Muscle of leg (tissue), 11 donors: Measurements from ENCODE around the gene C1orf53. TPM values are rescaled to one million over a fixed set of nuclear protein-coding genes. Genes with fewer than 3 reads are reported as not detected.

Experiments
- DNase-seq: peaks from one replicate; pipeline ENCODE4 v3.0.0; 2013
- H3K27ac ChIP-seq: one replicate; pipeline ENCODE4 v1.5.1; 2013; ENCODE audit warnings: mild to moderate bottlenecking, low read length, control low read depth
- H3K27me3 ChIP-seq: one replicate; pipeline ENCODE4 v1.6.1; 2013; ENCODE audit warnings: low read length; ENCODE audit not compliant: control insufficient read depth, insufficient read depth
- H3K36me3 ChIP-seq: one replicate; pipeline ENCODE4 v1.6.1; 2013; ENCODE audit warnings: low read length; ENCODE audit not compliant: control insufficient read depth, insufficient read depth
- H3K4me1 ChIP-seq: one replicate; pipeline ENCODE4 v1.6.1; 2013; ENCODE audit warnings: low read length; ENCODE audit not compliant: control insufficient read depth, insufficient read depth
- H3K4me3 ChIP-seq: one replicate; pipeline ENCODE4 v1.5.1; 2013; ENCODE audit warnings: low read length, control low read depth
- H3K9me3 ChIP-seq: replicated peaks from 2 replicates; pipeline ENCODE4 v1.6.1; 2013; ENCODE audit warnings: low read depth, low read length; ENCODE audit not compliant: control insufficient read depth
- WGBS: methylation state at CpG from one replicate; pipeline ENCODE4 v1.1.5; 2013; ENCODE audit warnings: missing lambda C conversion rate; ENCODE audit not compliant: insufficient coverage; 5-methylcytosine and 5-hydroxymethylcytosine counted together
- polyA plus RNA-seq, 8 donors: library from polyadenylated mRNA; unstranded; fragments of 120-200 nt; gene quantifications; one replicate each; pipeline versions ENCODE4 v1.2.1 to v1.2.3, GENCODE V29; 2013; ENCODE audit warnings: inconsistent platforms in 1 of 8, low replicate concordance in 1 of 8; ENCODE audit not compliant: insufficient read length in 8 of 8, insufficient read depth in 1 of 8
- total RNA-seq: library from RNA; stranded (reverse); fragments of 120-200 nt; gene quantifications from one replicate; pipeline ENCODE4 v1.2.4, GENCODE V29; 2013

C1orf53 gene
- total and polyA plus RNA-seq, 9 donors, result 1.5 to 2.9 (median 2.4) TPM

DNA sequence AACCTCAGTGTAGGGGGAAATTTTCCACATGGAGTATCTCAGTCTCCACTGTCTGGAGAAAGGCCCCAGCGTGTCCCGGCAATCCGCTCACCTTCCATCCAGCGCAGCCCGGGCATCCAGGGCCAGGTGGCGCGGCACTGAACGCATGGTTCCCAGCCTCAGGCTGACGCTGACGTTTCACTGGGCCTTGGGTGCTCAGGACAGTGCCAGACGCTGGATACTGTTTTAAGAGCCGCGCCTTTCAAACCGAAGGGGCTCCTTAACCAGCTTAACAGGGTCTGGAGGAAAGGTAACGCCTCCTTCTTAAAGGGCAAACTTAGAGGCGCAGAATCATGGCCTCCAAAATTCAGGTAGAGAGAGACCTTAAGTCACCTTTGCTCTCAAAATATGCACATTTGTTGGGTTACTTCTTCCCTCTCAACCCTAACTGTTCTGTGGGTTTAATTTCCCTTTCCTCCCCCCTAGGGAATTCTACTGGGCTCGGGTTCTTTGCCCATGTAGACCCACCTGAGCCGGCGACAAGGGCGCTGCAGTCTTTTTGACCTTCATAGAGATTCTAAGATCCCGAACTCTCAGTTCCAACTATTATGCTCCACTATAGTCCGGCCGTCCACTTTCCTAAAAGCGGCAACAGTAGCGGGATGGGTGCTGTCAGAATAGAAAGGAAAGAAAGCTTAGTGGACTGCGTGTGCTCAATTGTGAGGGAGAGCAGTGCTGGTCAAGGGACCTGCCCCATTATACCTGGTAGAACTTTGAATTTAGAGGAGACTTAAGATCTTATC, 11.3 kb downstream of the C1orf53 start:
- no peak overlapping the region for H3K4me3 ChIP-seq
- DNase-seq, result no peak
- 29% methylated on average over 17 of the region's 26 CpGs for WGBS
- H3K27ac ChIP-seq, result no peak overlapping the region
- peaks cover 100% of the 10 kb centered on the region for H3K27me3 ChIP-seq
- H3K9me3 ChIP-seq, result no peaks in the 10 kb centered on the region
- no peaks in the 10 kb centered on the region for H3K36me3 ChIP-seq
- peaks cover 69% of the 10 kb centered on the region for H3K4me1 ChIP-seq

DNA sequence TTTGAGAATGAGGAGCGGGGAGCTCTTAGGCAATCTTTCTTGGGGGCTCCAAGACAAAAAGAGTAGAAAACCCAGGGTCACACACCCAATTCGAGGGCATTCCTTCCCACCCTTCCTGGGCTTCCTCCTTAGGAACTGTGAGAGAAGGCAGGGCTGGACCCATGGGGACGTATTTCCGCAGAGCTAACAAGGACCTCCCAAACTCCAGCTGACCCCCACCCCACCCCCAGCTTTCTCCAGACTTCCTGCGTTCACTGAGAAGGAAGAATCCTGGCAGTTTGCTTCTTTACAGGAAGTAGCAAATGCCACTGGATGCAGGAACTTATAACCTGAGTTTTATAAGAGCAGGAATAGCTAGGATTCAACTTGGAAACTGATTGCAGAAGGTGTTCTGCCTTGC, 12.1 kb downstream of the C1orf53 start:
- Histone ChIP-seq H3K4me1 (peaks cover 74% of the 10 kb centered on the region), H3K36me3 (no peaks in the 10 kb centered on the region), H3K4me3 (no peak overlapping the region), H3K27ac (no peak overlapping the region), H3K27me3 (peaks cover 100% of the 10 kb centered on the region), H3K9me3 (no peaks in the 10 kb centered on the region)
- WGBS, result 23% methylated on average over 3 of the region's 5 CpGs
- no peak for DNase-seq

DNA sequence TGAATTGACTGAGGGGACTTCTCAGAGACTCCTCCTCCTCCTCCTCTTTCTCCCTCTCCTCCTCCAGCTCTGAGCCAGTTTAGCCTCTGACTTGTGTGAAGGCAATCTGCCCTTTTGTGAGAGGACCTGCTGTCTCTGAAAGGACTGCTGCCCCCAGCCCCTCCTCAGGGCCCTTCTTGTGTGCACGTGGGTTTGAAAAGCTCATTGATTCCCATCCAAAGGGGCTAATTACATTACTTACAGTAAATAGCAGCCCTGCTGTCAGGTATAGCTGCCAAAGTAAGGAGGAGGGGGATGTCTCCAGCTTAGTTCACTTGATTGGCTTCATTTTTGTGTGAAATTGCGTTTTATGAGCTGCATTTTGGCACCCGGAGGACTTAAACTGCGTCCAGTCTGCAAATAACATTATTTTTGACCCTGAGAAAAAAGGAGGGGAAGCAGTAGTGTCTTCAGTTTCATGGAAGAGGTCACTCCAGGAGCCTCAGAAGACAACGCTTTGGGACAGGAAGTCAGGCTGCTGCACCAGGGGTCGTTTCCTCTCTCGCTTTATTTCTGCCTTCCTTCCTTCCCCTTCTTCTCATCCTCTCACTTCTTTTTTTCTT, 12.9 kb downstream of the C1orf53 start:
- WGBS, result 4% methylated on average over 6 of the region's 7 CpGs
- no peak for DNase-seq
- H3K27me3 ChIP-seq, result peaks cover 100% of the 10 kb centered on the region
- peaks cover 78% of the 10 kb centered on the region for H3K4me1 ChIP-seq
- no peaks in the 10 kb centered on the region for H3K36me3 ChIP-seq
- no peak overlapping the region for H3K27ac ChIP-seq
- no peaks in the 10 kb centered on the region for H3K9me3 ChIP-seq
- peak overlapping the region; percentile 33 for H3K4me3 ChIP-seq

DNA sequence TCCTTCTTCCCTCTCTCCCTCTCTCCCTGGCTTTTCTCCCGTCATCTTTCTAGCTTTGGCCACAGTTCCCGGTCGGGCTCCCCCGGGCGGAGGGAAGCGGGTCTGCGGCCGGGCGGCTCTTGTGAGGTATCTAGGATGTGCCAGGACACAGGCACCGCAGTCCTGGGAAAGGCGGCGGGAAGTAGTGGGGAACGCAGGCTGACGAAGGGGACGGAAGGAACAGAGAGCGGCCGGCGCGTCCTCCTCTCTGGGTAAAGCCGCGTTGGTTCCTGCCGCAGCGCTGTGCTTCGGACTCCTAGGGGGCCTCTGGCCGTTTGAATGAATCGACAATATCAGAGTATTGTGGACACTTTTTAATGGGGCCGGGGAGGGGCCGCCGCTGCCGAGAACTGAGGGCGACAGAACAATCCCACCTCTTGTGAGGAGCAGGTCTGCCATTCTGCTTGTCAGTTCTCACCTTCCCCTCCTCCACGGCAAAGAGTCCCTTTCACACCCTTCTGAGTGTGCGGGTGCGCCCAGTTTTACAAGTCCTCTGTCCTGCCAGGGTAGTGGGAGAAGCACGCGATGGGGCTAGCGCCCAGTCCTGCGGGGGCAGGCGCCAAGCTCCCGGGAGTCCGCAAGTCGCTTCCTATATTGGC, 13.6 kb downstream of the C1orf53 start:
- Histone ChIP-seq H3K4me1 (peaks cover 72% of the 10 kb centered on the region), H3K9me3 (no peaks in the 10 kb centered on the region), H3K36me3 (no peaks in the 10 kb centered on the region), H3K27ac (no peak overlapping the region), H3K27me3 (peaks cover 100% of the 10 kb centered on the region), H3K4me3 (peak overlapping the region; percentile 33)
- WGBS, result under 1% methylated on average over 35 of the region's 42 CpGs
- peak; percentile 75 for DNase-seq

DNA sequence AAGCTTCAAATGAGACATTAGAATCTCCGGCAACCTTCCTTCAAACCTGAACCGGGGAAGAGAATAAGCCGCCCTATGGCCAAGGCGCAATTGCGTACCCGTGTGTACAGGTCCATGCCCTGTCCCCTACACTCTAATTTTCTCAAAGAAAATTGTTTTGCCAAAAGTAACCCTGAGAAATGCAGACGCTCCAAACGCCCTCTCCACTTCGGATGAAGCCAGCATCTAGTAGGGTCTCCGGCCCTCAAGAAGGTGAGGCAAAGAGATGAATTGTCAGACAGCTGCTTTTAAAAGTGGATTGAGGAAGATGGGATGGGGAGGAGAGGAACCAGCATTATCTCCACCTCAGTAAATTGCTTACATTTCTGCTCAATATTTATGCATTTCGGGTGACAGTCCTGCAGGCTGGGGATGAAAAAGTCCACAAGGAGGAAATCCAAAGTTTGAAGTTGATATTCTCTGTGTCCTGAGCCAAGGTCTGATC, 14.1 kb downstream of the C1orf53 start:
- 0% methylated on average over 3 of the region's 11 CpGs for WGBS
- H3K4me3 ChIP-seq, result peak overlapping the region; percentile 51

DNA sequence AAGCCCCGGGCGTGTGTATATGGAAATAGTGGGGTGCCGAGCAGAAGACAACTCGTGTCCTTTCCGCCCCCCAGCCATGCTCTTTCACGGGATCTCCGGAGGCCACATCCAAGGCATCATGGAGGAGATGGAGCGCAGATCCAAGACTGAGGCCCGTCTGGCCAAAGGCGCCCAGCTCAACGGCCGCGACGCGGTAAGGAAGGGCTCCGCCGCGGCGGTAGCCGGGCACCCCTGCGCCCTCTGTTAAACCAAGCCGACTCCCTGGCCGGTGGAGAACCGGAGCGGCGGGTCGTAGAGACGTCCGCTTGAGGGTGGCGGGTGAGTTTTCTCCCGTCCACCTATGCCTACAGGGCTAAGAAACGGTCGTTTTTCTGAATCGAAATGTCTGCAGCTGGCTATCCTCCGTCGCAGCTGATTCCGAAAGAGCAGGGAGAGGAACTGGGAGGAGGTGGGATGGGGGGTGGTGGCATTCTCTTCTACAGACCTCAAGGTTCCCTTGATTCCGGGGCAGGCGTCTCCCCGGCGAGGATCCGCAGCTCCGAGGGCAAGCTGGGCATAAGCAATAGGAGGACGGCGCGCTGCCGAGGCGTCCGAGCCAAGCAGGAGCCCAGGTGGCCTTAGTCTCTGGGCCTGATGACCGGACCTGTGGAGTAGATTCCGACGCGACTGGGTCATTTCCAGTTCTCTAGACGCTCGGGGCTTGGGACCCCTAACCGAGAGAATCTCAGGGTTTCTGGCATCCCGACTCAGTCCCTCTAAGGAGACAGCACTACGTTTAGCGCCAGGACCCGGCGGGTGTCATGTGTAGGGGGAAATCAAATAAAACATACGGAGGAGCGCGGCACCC, 15.6 kb downstream of the C1orf53 start:
- Histone ChIP-seq H3K27ac (peak overlapping the region; percentile 65), H3K4me1 (peaks cover 56% of the 10 kb centered on the region), H3K36me3 (no peaks in the 10 kb centered on the region), H3K27me3 (peaks cover 100% of the 10 kb centered on the region), H3K9me3 (no peaks in the 10 kb centered on the region), H3K4me3 (peak overlapping the region; percentile 51)
- under 1% methylated on average over 53 of the region's 64 CpGs for WGBS
- no peak for DNase-seq

More for the DNA sequence above, 14.1 kb downstream of the C1orf53 start:
- DNase-seq, result no peak
- Histone ChIP-seq H3K27me3 (peaks cover 100% of the 10 kb centered on the region), H3K9me3 (no peaks in the 10 kb centered on the region), H3K4me1 (peaks cover 69% of the 10 kb centered on the region), H3K36me3 (no peaks in the 10 kb centered on the region), H3K27ac (no peak overlapping the region)

DNA sequence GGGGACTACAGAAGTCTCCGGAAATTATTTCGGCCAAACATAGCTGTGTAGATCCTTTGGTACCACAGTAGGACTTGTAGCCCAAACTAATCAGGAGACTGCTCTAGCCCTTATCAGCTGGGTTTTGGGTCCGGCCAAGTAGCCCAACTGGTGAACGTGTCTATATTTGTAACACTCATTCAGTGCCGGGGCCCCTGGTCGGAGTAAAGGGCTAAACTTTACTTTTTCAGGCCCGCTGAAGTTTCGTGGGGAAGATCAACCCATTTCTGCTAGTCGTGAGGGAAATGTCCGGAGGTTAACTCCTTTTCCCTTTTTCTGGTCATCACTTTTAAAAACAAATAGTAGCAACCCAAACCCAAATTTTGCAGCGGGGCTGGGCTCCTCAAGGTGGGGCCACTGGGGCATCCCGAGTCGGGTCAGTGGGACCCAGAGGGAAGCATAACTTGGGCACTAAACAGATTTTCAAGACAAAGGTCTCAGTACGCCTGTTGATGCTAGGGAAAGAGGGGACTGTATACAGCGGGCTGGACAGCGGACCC, 16.4 kb downstream of the C1orf53 start:
- Histone ChIP-seq H3K4me1 (peaks cover 50% of the 10 kb centered on the region), H3K9me3 (no peaks in the 10 kb centered on the region), H3K36me3 (no peaks in the 10 kb centered on the region), H3K27ac (no peak overlapping the region), H3K27me3 (peaks cover 97% of the 10 kb centered on the region), H3K4me3 (peak overlapping the region; percentile 51)
- DNase-seq, result no peak
- 9% methylated on average over 9 of the region's 16 CpGs for WGBS

DNA sequence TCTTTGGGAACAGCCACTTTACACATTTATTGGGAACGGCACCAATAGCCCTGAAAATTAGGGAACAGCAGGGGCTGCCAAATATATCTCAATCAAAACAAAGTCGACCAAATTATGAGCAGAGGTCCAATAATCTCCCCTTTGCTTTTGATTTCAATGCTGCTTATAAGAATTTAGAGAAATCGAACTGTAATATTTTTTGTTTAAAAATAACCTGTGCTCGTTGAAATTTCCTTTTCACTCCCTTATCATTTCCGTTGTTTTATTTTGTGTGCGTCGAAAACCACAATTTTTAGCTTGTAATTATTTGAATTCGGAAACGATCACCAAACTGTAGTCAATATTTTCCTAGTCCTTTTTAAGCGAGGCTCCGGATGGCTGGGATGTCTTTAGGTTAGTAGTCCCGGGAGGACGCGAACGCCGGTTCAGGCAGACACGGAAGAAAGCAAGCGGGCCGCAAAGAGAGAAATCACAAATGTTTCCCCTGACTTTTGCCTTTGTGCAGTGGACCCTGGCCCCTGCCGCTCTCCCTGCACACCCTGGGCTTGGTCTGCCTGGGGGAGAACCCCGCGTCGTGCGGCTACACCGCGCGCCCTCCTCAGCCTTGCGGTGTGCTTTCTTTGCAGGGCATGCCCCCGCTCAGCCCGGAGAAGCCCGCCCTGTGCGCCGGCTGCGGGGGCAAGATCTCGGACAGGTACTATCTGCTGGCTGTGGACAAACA, 17.1 kb downstream of the C1orf53 start:
- H3K27ac ChIP-seq, result no peak overlapping the region
- no peak overlapping the region for H3K4me3 ChIP-seq
- no peaks in the 10 kb centered on the region for H3K9me3 ChIP-seq
- H3K36me3 ChIP-seq, result no peaks in the 10 kb centered on the region
- H3K27me3 ChIP-seq, result peaks cover 92% of the 10 kb centered on the region
- peaks cover 47% of the 10 kb centered on the region for H3K4me1 ChIP-seq
- no peak for DNase-seq
- WGBS, result 5% methylated on average over 25 of the region's 35 CpGs

DNA sequence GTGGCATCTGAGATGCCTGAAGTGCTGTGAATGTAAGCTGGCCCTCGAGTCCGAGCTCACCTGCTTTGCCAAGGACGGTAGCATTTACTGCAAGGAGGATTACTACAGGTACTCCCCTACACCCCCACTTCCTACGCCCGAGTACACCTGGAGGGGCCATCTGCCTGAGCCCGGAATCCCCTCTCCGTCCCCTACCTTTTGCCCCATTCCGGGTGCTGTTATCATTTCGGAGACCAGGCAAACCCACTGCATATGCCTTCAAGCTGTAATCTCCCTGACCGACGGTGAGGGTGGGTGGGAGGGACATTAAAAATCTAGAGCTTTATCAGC, 17.6 kb downstream of the C1orf53 start:
- no peak overlapping the region for H3K4me3 ChIP-seq
- no peaks in the 10 kb centered on the region for H3K9me3 ChIP-seq
- no peak overlapping the region for H3K27ac ChIP-seq
- 0% methylated on average over 5 of the region's 11 CpGs for whole genome bisulfite sequencing
- no peaks in the 10 kb centered on the region for H3K36me3 ChIP-seq
- no peak for DNase-seq
- H3K4me1 ChIP-seq, result peaks cover 47% of the 10 kb centered on the region
- H3K27me3 ChIP-seq, result peaks cover 86% of the 10 kb centered on the region
